ENCODE data around the gene CCL1. TPM values are rescaled to one million over a fixed set of nuclear protein-coding genes. Genes with fewer than 3 reads are reported as not detected.

Gene CCL1
- total and polyA plus RNA-seq, 2 experiments from 2014 or later = not detected

DNA sequence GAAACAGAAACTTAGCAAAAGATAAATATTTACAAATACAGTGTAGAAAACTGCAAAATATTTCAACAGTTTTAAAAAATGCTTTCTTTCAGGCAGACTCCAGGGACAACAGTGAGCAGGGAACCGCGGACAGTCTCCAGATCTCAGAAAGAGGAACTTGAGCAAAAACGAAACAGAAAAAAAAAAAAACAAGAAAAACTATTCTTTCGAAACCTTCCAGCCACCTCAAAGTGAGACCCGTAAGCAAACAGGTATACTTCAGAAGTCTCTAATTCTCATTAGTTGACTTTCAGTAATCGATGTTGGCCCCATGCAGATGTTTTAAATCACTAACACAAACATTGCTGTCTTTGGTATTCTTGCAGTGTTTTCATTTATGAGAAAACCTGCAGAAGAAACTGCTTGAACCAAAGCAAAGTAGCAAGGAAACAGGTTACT is 15.7 kb upstream of the CCL1 start:
- H3F3A ChIP-seq (replicated peaks; ENCODE audit: low read depth) = no peaks in the 10 kb centered on the region
- H2AFZ ChIP-seq = no peak overlapping the region
- ATAC-seq (no peak), DNase-seq (ENCODE audit: low spot score) (no peak)
- H3K4me2 ChIP-seq = no peak overlapping the region
- TF ChIP-seq, protein P1, sequence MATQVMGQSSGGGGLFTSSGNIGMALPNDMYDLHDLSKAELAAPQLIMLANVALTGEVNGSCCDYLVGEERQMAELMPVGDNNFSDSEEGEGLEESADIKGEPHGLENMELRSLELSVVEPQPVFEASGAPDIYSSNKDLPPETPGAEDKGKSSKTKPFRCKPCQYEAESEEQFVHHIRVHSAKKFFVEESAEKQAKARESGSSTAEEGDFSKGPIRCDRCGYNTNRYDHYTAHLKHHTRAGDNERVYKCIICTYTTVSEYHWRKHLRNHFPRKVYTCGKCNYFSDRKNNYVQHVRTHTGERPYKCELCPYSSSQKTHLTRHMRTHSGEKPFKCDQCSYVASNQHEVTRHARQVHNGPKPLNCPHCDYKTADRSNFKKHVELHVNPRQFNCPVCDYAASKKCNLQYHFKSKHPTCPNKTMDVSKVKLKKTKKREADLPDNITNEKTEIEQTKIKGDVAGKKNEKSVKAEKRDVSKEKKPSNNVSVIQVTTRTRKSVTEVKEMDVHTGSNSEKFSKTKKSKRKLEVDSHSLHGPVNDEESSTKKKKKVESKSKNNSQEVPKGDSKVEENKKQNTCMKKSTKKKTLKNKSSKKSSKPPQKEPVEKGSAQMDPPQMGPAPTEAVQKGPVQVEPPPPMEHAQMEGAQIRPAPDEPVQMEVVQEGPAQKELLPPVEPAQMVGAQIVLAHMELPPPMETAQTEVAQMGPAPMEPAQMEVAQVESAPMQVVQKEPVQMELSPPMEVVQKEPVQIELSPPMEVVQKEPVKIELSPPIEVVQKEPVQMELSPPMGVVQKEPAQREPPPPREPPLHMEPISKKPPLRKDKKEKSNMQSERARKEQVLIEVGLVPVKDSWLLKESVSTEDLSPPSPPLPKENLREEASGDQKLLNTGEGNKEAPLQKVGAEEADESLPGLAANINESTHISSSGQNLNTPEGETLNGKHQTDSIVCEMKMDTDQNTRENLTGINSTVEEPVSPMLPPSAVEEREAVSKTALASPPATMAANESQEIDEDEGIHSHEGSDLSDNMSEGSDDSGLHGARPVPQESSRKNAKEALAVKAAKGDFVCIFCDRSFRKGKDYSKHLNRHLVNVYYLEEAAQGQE (IDR thresholded peaks at IDR 0.05; ENCODE audit: unreplicated experiment) = no peak
- TF ChIP-seq, protein P2, sequence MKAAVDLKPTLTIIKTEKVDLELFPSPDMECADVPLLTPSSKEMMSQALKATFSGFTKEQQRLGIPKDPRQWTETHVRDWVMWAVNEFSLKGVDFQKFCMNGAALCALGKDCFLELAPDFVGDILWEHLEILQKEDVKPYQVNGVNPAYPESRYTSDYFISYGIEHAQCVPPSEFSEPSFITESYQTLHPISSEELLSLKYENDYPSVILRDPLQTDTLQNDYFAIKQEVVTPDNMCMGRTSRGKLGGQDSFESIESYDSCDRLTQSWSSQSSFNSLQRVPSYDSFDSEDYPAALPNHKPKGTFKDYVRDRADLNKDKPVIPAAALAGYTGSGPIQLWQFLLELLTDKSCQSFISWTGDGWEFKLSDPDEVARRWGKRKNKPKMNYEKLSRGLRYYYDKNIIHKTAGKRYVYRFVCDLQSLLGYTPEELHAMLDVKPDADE (IDR thresholded peaks at IDR 0.05) = no peak
- no peak for TF ChIP-seq POLR2AphosphoS5 (IDR thresholded peaks at IDR 0.05; ENCODE audit: low read depth)
- no peak for TF ChIP-seq EZH2 (IDR thresholded peaks at IDR 0.05; ENCODE audit: low read depth, unreplicated experiment)
- TF ChIP-seq NANOG (IDR thresholded peaks at IDR 0.05; ENCODE audit: borderline replicate concordance) = no peak
- TF ChIP-seq ZNF114 (CRISPR knock-in tag; IDR thresholded peaks at IDR 0.05) = no peak
- TF ChIP-seq, protein P3, sequence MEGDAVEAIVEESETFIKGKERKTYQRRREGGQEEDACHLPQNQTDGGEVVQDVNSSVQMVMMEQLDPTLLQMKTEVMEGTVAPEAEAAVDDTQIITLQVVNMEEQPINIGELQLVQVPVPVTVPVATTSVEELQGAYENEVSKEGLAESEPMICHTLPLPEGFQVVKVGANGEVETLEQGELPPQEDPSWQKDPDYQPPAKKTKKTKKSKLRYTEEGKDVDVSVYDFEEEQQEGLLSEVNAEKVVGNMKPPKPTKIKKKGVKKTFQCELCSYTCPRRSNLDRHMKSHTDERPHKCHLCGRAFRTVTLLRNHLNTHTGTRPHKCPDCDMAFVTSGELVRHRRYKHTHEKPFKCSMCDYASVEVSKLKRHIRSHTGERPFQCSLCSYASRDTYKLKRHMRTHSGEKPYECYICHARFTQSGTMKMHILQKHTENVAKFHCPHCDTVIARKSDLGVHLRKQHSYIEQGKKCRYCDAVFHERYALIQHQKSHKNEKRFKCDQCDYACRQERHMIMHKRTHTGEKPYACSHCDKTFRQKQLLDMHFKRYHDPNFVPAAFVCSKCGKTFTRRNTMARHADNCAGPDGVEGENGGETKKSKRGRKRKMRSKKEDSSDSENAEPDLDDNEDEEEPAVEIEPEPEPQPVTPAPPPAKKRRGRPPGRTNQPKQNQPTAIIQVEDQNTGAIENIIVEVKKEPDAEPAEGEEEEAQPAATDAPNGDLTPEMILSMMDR (conservative IDR thresholded peaks at IDR 0.05; ENCODE audit: low read depth in 2 of 2) = no peak
- no peaks in the 10 kb centered on the region for H3K79me2 ChIP-seq (replicated peaks; ENCODE audit: insufficient read depth)
- no peak overlapping the region for H3K4me3 ChIP-seq
- peaks cover 5% of the 10 kb centered on the region; the same call in 2 of the 3 replicates for H3K4me1 Mint-ChIP-seq
- H3K27me3 Mint-ChIP-seq (ENCODE audit: insufficient read depth, low read depth, poor library complexity) = no peaks in the 10 kb centered on the region
- H3K4me1 ChIP-seq (ENCODE audit: insufficient read depth) = peaks cover 3% of the 10 kb centered on the region; the same call in 1 of the 2 replicates
- H3K4me3 Mint-ChIP-seq = no peak overlapping the region
- no peaks in the 10 kb centered on the region for H3K36me3 Mint-ChIP-seq (ENCODE audit: low read depth)
- H3K9me2 ChIP-seq (ENCODE audit: insufficient read depth) = no peaks in the 10 kb centered on the region
- no peaks in the 10 kb centered on the region for H3K27me3 ChIP-seq (ENCODE audit: insufficient read depth)
- no peak overlapping the region for H3K27ac Mint-ChIP-seq
- no peaks in the 10 kb centered on the region for H3K9me3 Mint-ChIP-seq
- no peaks in the 10 kb centered on the region for H3K36me3 ChIP-seq (ENCODE audit: insufficient read depth)
- no peaks in the 10 kb centered on the region for H4K20me1 ChIP-seq (replicated peaks; ENCODE audit: insufficient read depth)
- no peak overlapping the region for H3K27ac ChIP-seq (ENCODE audit: low read depth)

DNA sequence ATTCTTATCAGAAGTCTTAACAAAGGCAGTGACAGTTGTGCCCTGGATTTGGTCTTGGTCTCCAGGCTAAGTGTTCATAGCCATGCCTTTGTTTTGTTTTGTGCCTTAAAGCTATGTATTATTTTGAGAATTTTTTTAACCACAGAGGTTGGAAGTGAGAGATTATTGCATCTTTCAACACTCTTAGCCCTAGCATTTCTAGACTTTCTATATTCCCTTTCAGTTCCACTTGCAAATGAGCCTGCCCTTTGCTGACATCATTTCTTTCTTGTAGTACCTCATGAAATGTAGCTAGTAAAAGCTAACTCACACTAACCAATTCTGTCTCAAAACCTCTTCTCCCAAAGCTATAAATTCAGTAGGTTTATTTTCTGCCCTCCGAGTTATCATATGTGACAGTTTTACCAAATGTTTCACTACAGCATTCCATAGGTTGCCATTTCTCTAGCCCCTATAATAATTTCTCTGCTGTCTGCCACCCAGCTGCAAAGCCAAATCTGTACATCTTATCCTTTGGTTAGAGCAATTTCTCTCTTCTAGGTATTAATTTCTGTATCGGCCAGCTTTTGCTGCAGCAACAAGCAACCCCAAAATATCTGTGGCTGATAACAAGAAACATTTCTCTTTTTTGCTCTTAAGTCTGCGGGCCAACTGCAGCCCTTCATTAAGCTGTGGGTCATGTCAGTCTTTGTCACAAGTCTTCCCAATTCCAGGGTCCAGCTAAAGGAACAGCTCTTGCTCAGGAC is 14.2 kb upstream of the CCL1 start:
- Mint-ChIP-seq H3K9me3 (no peaks in the 10 kb centered on the region), H3K4me1 (peaks cover 5% of the 10 kb centered on the region; the same call in 2 of the 3 replicates), H3K27ac (no peak overlapping the region), H3K36me3 (ENCODE audit: low read depth) (no peaks in the 10 kb centered on the region), H3K4me3 (no peak overlapping the region), H3K27me3 (ENCODE audit: insufficient read depth, low read depth, poor library complexity) (no peaks in the 10 kb centered on the region)
- no peaks in the 10 kb centered on the region for H3K9me2 ChIP-seq (ENCODE audit: insufficient read depth)
- H4K20me1 ChIP-seq (replicated peaks; ENCODE audit: insufficient read depth) = no peaks in the 10 kb centered on the region
- ATAC-seq = no peak
- DNase-seq (ENCODE audit: low spot score) = no peak
- H3K4me3 ChIP-seq = no peak overlapping the region
- no peak overlapping the region for H3K4me2 ChIP-seq
- H3K27ac ChIP-seq (ENCODE audit: low read depth) = no peak overlapping the region
- H3K79me2 ChIP-seq (replicated peaks; ENCODE audit: insufficient read depth) = no peaks in the 10 kb centered on the region
- H3K36me3 ChIP-seq (ENCODE audit: insufficient read depth) = no peaks in the 10 kb centered on the region
- peaks cover 3% of the 10 kb centered on the region; the same call in 1 of the 2 replicates for H3K4me1 ChIP-seq (ENCODE audit: insufficient read depth)
- H3K27me3 ChIP-seq (ENCODE audit: insufficient read depth) = no peaks in the 10 kb centered on the region
- H2AFZ ChIP-seq = no peak overlapping the region
- no peaks in the 10 kb centered on the region for H3F3A ChIP-seq (replicated peaks; ENCODE audit: low read depth)
- no peak for TF ChIP-seq JUNB (IDR thresholded peaks at IDR 0.05; ENCODE audit: unreplicated experiment)
- TF ChIP-seq ZNF331 (CRISPR knock-in tag; IDR thresholded peaks at IDR 0.05; ENCODE audit: low read depth) = no peak
- no peak for TF ChIP-seq STAT1 (IDR thresholded peaks at IDR 0.05; ENCODE audit: unreplicated experiment)
- TF ChIP-seq, protein P3 (conservative IDR thresholded peaks at IDR 0.05; ENCODE audit: low read depth in 2 of 2) = no peak
